ENCODE measurements around the gene TRIM71.

GRCh38 chr3:32818970-32819511 is 1.2 kb downstream of the TRIM71 start:
- no peak for TF ChIP-seq CTCF (IDR thresholded peaks at IDR 0.05)
- no peak for TF ChIP-seq POLR2A (IDR thresholded peaks at IDR 0.05)
